Caco-2 (cell line): Measurements from ENCODE around the gene VWA3A. TPM values are rescaled to one million over a fixed set of nuclear protein-coding genes. Genes with fewer than 3 reads are reported as not detected.

Source experiments
- BruUV-seq: library from RNA; stranded (reverse); fragments of 400-500 nt; replicated peaks from 2 replicates; lab custom pipeline; 2021; lab: Mats Ljungman, UMichigan
- CTCF ChIA-PET: fragments of 300-600 bp; sonication (Branson Sonifier 250); formaldehyde crosslinking; loops from one replicate; lab custom pipeline; 2022; ENCODE audit warnings: antibody characterized with exemption; lab: Charles Lee
- POLR2A ChIA-PET: fragments of 300-600 bp; sonication (Branson Sonifier 250); formaldehyde crosslinking; loops from one replicate; lab custom pipeline; 2022; ENCODE audit warnings: antibody characterized with exemption; lab: Charles Lee
- DNase-seq, 2 experiments: peaks; one replicate each; pipeline versions ENCODE4 v3.0.0 to v3.0.0-alpha.2; 2020 to 2022
- H3K27me3 ChIP-seq: replicated peaks from 2 replicates; pipeline ENCODE4 v1.6.0; 2011; ENCODE audit warnings: low read length; ENCODE audit not compliant: control insufficient read depth, insufficient read depth
- H3K36me3 ChIP-seq: 2 replicates; pipeline ENCODE4 v1.5.1; 2011; ENCODE audit warnings: low read length; ENCODE audit not compliant: control insufficient read depth, insufficient read depth
- H3K4me1 ChIP-seq: fragments of 250-450 bp; sonication (Bioruptor Pico); 2 replicates; pipeline ENCODE4 v1.5.1; 2020; ENCODE audit warnings: mild to moderate bottlenecking
- H3K4me3 ChIP-seq: 2 replicates; pipeline ENCODE4 v1.5.1; 2011; ENCODE audit warnings: low read depth, mild to moderate bottlenecking, control low read depth, low read length
- H3K9me3 ChIP-seq: fragments of 250-450 bp; sonication (Bioruptor Pico); 2 replicates; pipeline ENCODE4 v1.5.1; 2020; ENCODE audit warnings: mild to moderate bottlenecking, moderate library complexity
- H3K27ac Mint-ChIP-seq: one replicate; pipeline ENCODE4 v1.8.0; 2022; ENCODE audit warnings: mixed read lengths; ENCODE audit not compliant: unreplicated experiment
- H3K27me3 Mint-ChIP-seq: one replicate; pipeline ENCODE4 v1.8.0; 2022; ENCODE audit warnings: mixed read lengths; ENCODE audit not compliant: insufficient read depth, unreplicated experiment
- H3K36me3 Mint-ChIP-seq: one replicate; pipeline ENCODE4 v1.8.0; 2022; ENCODE audit warnings: mild to moderate bottlenecking, mixed read lengths; ENCODE audit not compliant: insufficient read depth, unreplicated experiment
- H3K4me1 Mint-ChIP-seq: one replicate; pipeline ENCODE4 v1.8.0; 2022; ENCODE audit warnings: low read depth, mixed read lengths; ENCODE audit not compliant: unreplicated experiment
- H3K4me3 Mint-ChIP-seq: one replicate; pipeline ENCODE4 v1.8.0; 2022; ENCODE audit warnings: mild to moderate bottlenecking, moderate library complexity, mixed read lengths; ENCODE audit not compliant: unreplicated experiment
- H3K9me3 Mint-ChIP-seq: one replicate; pipeline ENCODE4 v1.8.0; 2022; ENCODE audit warnings: mixed read lengths; ENCODE audit not compliant: unreplicated experiment
- CTCF ChIP-seq, 2 experiments: fragments of 200-600 bp in 1 of 2; IDR thresholded peaks; 1 replicate in 1 of 2; 2 replicates in 1 of 2; pipeline versions ENCODE4 v1.5.1 to v1.8.0; 2011 to 2022; ENCODE audit warnings: antibody characterized with exemption in 1 of 2, control low read depth in 1 of 2, inconsistent platforms in 1 of 2, low read depth in 1 of 2, low read length in 1 of 2, mild to moderate bottlenecking in 1 of 2, moderate library complexity in 1 of 2; ENCODE audit not compliant: insufficient read depth in 1 of 2, severe bottlenecking in 1 of 2, unreplicated experiment in 1 of 2
- intact Hi-C: fragments of 100-400 bp; cut with micrococcal nuclease; formaldehyde crosslinking; loops from one replicate; pipeline ENCODE4 v1.10.0; 2022; ENCODE audit not compliant: unreplicated experiment
- total RNA-seq: library from RNA; stranded (reverse); gene quantifications from 2 replicates; pipeline ENCODE4 v1.2.3, GENCODE V29; 2022

VWA3A gene
- total RNA-seq, 1 experiment from 2014 or later: not detected

DNA sequence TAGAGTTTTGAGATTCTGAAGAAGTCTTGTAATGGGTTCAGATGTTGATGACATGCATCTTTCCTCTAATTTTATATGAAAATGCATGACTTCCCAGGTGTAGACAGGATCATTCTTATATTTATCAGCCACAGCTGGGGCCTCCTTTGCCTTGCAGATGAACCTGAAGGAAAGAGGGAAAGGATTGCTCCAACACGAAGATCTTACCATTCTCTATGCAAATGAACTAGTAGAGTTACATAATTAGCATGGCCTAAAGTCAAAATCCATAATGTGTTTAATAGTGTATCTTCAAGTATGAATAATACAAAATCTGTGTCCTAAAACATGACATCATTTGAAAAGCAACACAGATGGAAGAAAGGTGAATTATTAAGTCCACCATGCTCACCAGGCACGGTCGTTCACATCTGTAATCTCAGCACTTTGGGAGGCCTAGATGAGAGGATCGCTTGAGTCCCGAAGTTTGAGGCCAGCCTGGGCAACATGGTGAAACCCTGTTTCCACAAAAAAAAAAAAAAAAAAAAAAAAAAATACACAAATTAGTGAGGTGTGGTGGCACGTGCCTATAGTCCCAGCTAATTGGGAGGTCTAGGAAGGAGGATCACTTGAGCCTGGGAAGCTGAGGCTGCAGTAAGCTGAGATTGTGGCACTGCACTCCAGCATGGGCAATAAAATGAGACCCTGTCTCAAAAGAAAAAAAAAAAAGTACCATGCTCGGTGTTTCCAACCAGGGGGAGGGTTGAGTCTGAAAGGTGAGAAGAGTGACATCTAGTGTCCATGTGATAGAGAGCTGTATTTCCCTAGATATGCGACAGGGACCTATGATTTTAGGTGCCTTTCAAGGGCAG lies 6.3 kb downstream of the VWA3A start:
- TF ChIP-seq CTCF (IDR thresholded peaks at IDR 0.05; ENCODE audit: insufficient read depth in 1 of 2, low read depth in 1 of 2, low read length in 1 of 2, severe bottlenecking in 1 of 2, unreplicated experiment in 1 of 2): peak; percentile 50 to 77

DNA sequence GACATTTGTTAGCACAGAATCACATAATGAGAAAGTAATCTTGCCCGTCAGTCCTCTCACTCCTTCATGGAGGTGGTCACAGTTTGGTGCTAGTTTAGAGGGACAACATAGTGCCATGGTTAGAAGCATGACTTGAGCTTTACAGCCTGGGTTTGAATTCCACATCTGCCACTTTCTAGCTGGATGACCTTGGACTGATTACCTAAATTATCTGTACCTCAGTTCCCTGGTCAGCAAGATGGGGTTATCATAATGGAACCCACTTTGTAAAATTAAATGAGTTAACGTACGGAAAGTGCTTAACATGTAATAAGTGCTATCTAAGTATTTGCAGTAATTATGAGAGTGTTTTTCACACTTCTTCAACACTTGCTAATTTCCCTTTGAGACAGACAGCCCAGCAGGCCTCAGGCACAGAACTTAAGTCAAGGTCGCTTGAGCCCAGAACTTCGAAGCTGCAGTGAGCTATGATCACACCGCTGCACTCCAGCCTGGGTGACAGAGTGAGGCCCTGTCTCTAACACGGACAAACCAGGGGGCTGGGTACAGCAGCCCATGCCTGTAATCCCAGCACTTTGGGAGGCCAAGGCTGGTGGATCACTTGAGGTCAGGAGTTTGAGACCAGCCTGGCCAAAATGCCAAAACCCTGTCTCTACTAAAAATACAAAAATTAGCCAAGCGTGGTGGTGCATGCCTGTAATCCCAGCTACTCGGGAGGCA lies 7.1 kb downstream of the VWA3A start:
- H3K36me3 Mint-ChIP-seq: no peaks in the 10 kb centered on the region
- H3K9me3 Mint-ChIP-seq: no peaks in the 10 kb centered on the region
- Histone ChIP-seq H3K36me3 (no peaks in the 10 kb centered on the region), H3K4me1 (no peaks in the 10 kb centered on the region), H3K4me3 (no peak overlapping the region), H3K27me3 (no peaks in the 10 kb centered on the region), H3K9me3 (no peaks in the 10 kb centered on the region)
- intact Hi-C loops: loop anchor here (1.0 to 2.0 kb wide), 2 partner anchors 89 to 99 kb away; partner anchors contain the start of gene PDZD9
- H3K4me1 Mint-ChIP-seq: no peaks in the 10 kb centered on the region
- H3K4me3 Mint-ChIP-seq: no peak overlapping the region
- no peak overlapping the region for H3K27ac Mint-ChIP-seq
- TF ChIP-seq CTCF (IDR thresholded peaks at IDR 0.05; ENCODE audit: insufficient read depth in 1 of 2, low read depth in 1 of 2, low read length in 1 of 2, severe bottlenecking in 1 of 2, unreplicated experiment in 1 of 2): no peak
- no TSS peak for BruUV-seq
- DNase-seq: no peak
- POLR2A ChIA-PET: interaction anchor here (0.5 kb wide), 2 partner anchors 99 to 100 kb away, joined by 3 read pairs; no protein-coding TSS in a partner anchor
- peaks cover 3% of the 10 kb centered on the region for H3K27me3 Mint-ChIP-seq
- CTCF ChIA-PET: interaction anchor here (0.5 to 1.7 kb wide), 15 partner anchors 8 to 148 kb away, joined by 3 to 18 read pairs (median 4); partner anchors contain the start of gene MOSMO

More for the DNA sequence above, 6.3 kb downstream of the VWA3A start:
- Mint-ChIP-seq H3K27me3 (peaks cover 3% of the 10 kb centered on the region), H3K4me3 (peak overlapping the region; percentile 42), H3K36me3 (no peaks in the 10 kb centered on the region), H3K27ac (no peak overlapping the region), H3K4me1 (no peaks in the 10 kb centered on the region), H3K9me3 (no peaks in the 10 kb centered on the region)
- no TSS peak for BruUV-seq
- Histone ChIP-seq H3K4me1 (no peaks in the 10 kb centered on the region), H3K36me3 (no peaks in the 10 kb centered on the region), H3K27me3 (no peaks in the 10 kb centered on the region), H3K4me3 (no peak overlapping the region), H3K9me3 (no peaks in the 10 kb centered on the region)
- POLR2A ChIA-PET: interaction anchor here (0.5 kb wide), 1 partner anchor 98 kb away, joined by 3 read pairs; no protein-coding TSS in a partner anchor
- DNase-seq: peak in 1 of 2 experiments; percentile 61
- CTCF ChIA-PET: interaction anchor here (0.5 to 1.7 kb wide), 16 partner anchors 9 to 148 kb away, joined by 3 to 18 read pairs (median 4); partner anchors contain the start of gene MOSMO
- intact Hi-C loops: loop anchor here (1.0 to 2.0 kb wide), 2 partner anchors 90 to 98 kb away; partner anchors contain the start of gene PDZD9

DNA sequence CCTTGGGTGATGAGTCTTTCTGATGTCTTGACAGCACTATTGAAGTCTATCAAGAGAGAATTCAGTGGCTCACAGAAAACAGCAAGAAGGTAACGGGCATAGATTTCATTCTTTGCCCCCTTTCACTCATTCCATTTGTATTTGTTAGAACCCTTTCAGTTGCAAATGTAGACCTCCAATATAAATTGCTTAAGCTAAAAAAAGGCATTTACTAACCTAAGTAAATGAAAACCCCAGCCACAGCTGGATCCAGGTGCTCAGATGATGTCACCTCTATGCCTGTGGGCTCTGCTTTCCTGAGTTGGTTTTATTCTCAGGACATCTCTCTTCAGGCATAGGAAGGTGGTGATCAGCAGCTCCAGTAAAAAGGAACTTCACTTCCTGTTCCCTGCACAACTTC lies 11.1 kb downstream of the VWA3A start:
- Mint-ChIP-seq H3K4me1 (no peaks in the 10 kb centered on the region), H3K9me3 (no peaks in the 10 kb centered on the region), H3K4me3 (no peak overlapping the region), H3K27ac (no peak overlapping the region), H3K36me3 (no peaks in the 10 kb centered on the region), H3K27me3 (peaks cover 10% of the 10 kb centered on the region)
- intact Hi-C loops: no loop called here
- H3K27me3 ChIP-seq: no peaks in the 10 kb centered on the region
- DNase-seq: no peak
- TF ChIP-seq CTCF (IDR thresholded peaks at IDR 0.05; ENCODE audit: insufficient read depth in 1 of 2, low read depth in 1 of 2, low read length in 1 of 2, severe bottlenecking in 1 of 2, unreplicated experiment in 1 of 2): no peak
- no TSS peak for BruUV-seq
- H3K4me1 ChIP-seq: no peaks in the 10 kb centered on the region
- no peak overlapping the region for H3K4me3 ChIP-seq
- CTCF ChIA-PET: no interaction called here
- no peaks in the 10 kb centered on the region for H3K9me3 ChIP-seq
- H3K36me3 ChIP-seq: no peaks in the 10 kb centered on the region
- POLR2A ChIA-PET: no interaction called here
